Renal pelvis (tissue), 4 donors: ENCODE measurements around the gene ZGRF1. TPM values are rescaled to one million over a fixed set of nuclear protein-coding genes. Genes with fewer than 3 reads are reported as not detected.
"Not testable (repeated sequence)": the region's sequence is repeated elsewhere in the genome, so short reads cannot be mapped to it uniquely, and the experiment has no call there.

Experiments
- DNase-seq: peaks from one replicate; pipeline ENCODE4 v3.0.0-alpha.2; 2013
- polyA plus RNA-seq, 3 donors: library from polyadenylated mRNA; unstranded; fragments of 120-200 nt; gene quantifications; one replicate each; pipeline ENCODE4 v1.2.1, GENCODE V29; 2013; ENCODE audit not compliant: insufficient read length in 3 of 3

The ZGRF1 gene
- polyA plus RNA-seq, 3 donors = 11.4 to 16.2 (median 16.0) TPM

GRCh38 chr4:112562254-112562879 lies 74.3 kb downstream of the ZGRF1 start:
- DNase-seq = no peak

DNA sequence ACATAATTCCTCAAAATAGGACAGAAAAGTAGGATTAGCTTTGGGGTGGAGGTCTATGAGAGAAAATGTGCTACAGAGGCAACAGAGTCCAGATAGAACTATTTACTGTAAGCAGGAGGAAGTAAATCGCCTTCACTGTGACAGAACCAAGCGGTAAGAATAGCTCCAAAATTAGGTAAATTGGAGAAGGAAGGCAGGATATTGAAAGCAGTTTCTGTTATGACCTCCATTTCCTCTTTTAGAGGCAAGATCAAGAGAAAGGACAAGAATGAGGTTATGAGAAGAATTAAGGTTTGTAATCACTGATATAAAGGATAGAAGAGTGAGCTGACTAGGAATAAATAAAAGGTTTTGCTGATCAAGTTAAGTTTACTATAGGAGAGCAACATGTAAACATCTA lies 76.6 kb downstream of the ZGRF1 start:
- DNase-seq = no peak

DNA sequence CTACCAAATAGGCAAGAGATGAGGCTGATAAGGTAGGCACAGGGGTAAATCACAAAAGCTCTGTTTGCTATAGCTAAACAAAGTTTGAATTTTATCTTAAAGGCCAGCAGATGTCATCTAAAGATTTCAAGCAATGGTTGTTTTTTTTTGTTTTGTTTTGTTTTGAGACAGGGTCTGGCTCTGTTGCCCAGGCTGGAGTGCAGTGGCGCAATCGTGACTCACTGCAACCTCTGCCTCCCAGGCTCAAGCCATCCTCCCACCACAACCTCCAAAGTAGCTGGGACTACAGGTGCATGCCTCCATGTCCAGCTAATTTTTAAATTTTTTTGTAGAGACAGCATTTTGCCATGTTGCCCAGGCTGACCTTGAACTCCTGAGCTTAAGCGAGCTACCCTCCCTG lies 77.7 kb downstream of the ZGRF1 start:
- DNase-seq = no peak

GRCh38 chr4:112557676-112558411 lies 78.9 kb downstream of the ZGRF1 start:
- no peak for DNase-seq

- not testable (repeated sequence) for DNase-seq
Measured at GRCh38 chr4:112554271-112554670, 82.4 kb downstream of the ZGRF1 start.

GRCh38 chr4:112552668-112553067 lies 84.0 kb downstream of the ZGRF1 start:
- no peak for DNase-seq

- no peak for DNase-seq
Measured at GRCh38 chr4:112550728-112551127, 86.0 kb downstream of the ZGRF1 start.

- no peak for DNase-seq
Measured at GRCh38 chr4:112546476-112546875, 90.2 kb downstream of the ZGRF1 start.

DNA sequence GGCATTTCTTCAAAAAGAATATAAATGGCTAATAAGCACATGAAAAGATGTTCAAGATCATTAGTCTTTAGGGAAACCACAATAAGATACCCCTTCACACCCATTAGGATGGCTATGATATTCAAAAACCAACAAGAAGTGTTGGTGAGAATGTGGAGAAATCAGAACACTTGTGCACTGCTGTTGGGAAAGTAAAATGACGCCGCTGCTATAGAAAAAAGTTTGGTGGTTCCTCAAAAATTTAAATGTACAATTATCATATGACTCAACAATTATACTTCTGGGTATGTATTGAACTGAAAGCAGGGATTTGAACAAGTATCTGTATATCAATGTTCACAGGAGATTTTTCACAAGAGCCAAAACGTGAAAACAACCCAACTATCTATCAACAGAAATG lies 91.4 kb downstream of the ZGRF1 start:
- no peak for DNase-seq

DNA sequence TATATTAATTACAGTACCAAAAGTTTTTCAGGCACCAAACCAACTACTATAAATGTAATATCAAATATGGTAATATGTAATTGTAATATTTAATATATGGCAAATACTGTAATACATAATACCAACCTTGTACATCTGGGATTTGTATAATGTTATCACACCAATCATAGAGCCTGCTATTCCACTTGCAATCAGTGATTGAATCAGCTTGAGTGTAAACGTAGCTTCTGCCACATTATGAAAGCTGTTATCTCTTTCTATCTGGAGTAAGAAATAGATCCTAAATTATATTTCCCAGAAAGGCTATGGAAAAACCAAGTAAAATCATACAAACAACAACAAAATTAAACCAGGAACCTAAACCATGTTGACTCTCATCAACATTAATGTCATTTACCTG lies 96.0 kb downstream of the ZGRF1 start:
- DNase-seq = no peak

- no peak for DNase-seq
Measured at GRCh38 chr4:112536123-112536522, 100.6 kb downstream of the ZGRF1 start.

- DNase-seq = no peak
Measured at GRCh38 chr4:112532267-112532666, 104.4 kb downstream of the ZGRF1 start.

DNA sequence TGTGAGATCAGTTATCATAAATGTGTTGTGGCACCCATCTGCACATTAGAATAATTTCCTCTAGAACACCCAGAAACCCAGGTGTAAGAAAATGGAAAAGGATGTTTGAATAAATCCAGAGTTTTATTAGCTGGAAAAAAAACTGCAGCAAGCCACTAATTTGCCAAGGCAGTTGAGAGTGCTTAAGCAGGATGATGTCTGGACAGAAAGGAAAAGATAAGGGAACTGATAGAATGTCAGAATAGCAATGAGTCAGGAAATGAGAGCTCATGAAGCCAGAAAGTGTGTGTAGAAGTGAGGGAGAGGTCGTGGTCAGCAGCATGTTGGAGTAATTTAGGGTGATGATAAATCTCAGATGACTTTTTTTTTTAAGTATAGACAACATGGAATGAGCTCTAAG lies 105.6 kb downstream of the ZGRF1 start:
- DNase-seq = no peak

- DNase-seq = no peak
Measured at GRCh38 chr4:112526061-112526460, 110.6 kb downstream of the ZGRF1 start.

DNA sequence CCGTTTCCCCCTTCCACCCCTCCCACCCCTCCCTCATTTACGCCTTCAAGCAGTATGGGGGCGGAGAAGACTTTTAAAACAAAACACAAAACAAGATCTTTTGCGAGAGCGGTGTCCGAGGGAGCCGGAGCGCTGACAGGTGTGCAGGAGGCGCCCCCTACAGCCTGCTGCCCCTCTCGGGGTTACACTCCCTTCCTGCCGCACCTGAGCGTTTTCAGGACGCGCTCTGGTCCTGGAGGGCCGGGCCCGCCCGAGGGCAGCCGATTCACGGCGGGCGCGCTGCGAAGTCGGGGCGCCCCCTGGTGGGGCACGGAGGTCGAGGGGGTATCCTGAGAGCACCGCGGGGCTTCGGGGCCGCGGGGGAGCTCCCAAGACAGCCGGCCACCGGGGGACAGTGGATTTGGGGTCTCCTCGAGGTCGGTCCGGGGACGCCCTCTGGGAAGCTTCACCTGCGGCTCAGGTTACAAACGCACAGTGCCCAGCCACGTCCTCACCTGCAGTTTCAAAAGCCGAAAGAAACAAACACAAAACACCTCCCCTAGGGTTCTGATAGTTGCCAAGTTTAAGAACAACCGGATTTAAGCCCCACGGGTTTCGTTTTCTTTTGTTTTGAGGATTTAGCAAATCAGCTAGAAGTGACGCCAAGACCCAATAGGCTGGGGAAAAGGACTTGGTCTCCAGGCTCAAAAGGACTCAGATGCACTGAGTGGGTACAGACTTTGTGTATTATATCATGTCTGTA lies 112.8 kb downstream of the ZGRF1 start:
- DNase-seq = no peak

DNA sequence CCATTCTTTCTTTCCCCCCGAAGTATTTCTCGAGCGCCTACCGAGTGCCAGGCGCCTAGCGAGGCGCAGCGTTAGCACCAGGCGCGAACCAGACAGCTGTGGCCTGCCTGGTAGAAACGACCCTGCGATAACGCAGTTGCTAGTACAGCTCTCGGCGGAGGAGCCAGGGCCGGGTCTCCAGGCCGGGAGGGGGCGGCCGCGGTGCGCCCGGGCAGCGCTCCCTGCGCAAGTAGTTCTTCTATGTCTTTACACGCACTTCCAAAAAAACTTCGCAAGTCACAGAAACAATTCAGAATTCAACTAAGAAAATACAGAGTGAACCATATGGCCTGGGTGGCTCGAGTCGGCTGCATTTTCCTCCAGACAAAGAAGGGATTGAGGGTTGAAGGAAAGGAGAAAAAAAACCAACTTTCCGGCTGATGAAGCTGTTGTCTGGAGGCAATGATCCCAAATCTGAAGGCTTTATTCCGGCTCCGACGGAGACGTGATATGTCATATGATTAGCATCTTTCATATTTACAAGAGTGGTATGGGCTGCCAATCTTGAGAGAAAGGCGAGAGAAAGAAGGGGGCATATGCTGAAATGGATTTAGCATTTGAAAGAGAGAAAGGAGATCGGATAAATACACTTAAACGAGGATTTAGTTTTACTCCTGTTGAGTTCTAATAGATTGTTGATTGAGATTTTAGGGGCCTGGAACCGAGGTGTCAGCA lies 113.5 kb downstream of the ZGRF1 start:
- no peak for DNase-seq

DNA sequence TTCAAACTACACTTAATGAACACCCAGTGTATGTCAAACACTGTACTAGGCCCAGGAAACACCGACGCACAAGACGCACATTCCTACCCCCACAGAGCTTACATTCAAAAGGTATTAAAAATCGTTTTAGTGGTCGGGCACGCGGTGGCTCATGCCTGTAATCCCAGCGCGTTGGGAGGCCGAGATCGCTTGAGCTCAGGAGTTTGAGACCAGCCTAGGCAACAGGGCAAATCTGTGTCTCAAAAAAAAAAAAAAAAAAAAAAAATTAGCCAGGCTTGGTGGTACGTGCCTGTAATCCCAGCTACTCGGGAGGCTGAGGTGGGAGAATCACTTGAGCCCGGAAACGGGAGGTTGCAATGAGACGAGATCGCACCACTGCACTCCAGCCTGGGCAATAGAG lies 114.3 kb downstream of the ZGRF1 start:
- not testable (repeated sequence) for DNase-seq

- no peak for DNase-seq
Measured at GRCh38 chr4:112521123-112522023, 115.3 kb downstream of the ZGRF1 start.

- DNase-seq = no peak
Measured at GRCh38 chr4:112520598-112521122, 116.0 kb downstream of the ZGRF1 start.

DNA sequence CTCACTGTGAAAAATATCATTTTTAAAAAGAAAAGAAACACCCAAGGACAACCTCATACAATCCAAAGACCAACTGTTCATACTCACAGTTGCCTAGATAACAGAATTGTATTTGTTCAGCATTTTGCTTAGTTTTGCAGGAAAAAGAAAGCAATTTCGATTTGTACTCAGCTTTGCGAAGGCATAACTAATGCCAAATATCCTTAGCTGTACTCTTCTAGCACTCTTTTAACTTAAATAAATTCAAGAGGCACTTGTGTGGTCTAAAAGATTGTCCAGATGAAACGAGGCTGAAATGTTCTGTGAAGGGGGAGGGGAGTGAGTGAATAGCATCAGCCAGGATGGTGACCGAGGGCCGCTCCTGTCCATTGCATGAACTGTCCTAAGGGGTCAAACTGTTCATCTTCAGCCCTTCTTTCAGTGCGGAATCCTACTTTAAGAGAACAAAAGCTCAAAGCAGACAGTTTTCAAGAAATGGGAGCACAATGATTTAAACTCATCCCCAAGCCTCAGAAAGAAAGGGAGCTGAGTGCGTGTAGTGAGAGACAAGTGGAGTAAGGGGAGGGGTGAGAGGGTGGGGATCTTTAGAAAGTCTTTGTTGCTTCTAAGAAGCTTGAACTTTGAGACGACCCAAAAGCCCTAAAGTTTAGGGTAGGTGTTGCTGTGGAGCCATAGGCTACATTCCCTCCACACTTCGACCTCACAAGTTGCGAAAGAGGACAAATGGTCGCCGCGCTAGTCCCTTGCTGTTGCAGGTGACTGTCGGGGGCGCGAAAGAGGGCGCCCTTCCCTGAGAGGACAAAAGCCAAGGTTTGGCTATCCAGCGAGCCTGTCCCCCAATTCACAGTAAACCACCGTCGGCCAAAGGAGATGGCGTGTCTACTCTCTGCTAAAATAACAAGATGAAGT lies 116.8 kb downstream of the ZGRF1 start:
- no peak for DNase-seq
